ENCODE results near the gene LASP1NB.

The LASP1NB gene

GRCh38 chr17:38959508-38959907 lies 34.1 kb downstream of the LASP1NB start:
- no peak overlapping the region for H3K4me3 Mint-ChIP-seq
- H3K4me1 Mint-ChIP-seq (ENCODE audit: low read depth), result peaks cover 35% of the 10 kb centered on the region
- H3K27me3 Mint-ChIP-seq (ENCODE audit: insufficient read depth), result peaks cover 2% of the 10 kb centered on the region; the same call in 1 of the 2 replicates
- H3K27ac Mint-ChIP-seq, result no peak overlapping the region
- DNase-seq, result no peak
- TF ChIP-seq CTCF (IDR thresholded peaks at IDR 0.05), result no peak
- H3K9me3 Mint-ChIP-seq, result no peaks in the 10 kb centered on the region
- H3K36me3 Mint-ChIP-seq (ENCODE audit: low read depth), result no peaks in the 10 kb centered on the region

GRCh38 chr17:38960402-38960801 lies 35.0 kb downstream of the LASP1NB start:
- Mint-ChIP-seq H3K36me3 (ENCODE audit: low read depth) (no peaks in the 10 kb centered on the region), H3K4me3 (no peak overlapping the region), H3K4me1 (ENCODE audit: low read depth) (peaks cover 35% of the 10 kb centered on the region), H3K27me3 (ENCODE audit: insufficient read depth) (peaks cover 2% of the 10 kb centered on the region; the same call in 1 of the 2 replicates), H3K9me3 (no peaks in the 10 kb centered on the region), H3K27ac (no peak overlapping the region)
- no peak for DNase-seq
- TF ChIP-seq CTCF (IDR thresholded peaks at IDR 0.05), result no peak

- no peak overlapping the region for H3K4me3 Mint-ChIP-seq
- H3K4me1 Mint-ChIP-seq (ENCODE audit: low read depth), result peaks cover 35% of the 10 kb centered on the region
- no peaks in the 10 kb centered on the region for H3K36me3 Mint-ChIP-seq (ENCODE audit: low read depth)
- peaks cover 2% of the 10 kb centered on the region; the same call in 1 of the 2 replicates for H3K27me3 Mint-ChIP-seq (ENCODE audit: insufficient read depth)
- H3K27ac Mint-ChIP-seq, result no peak overlapping the region
- H3K9me3 Mint-ChIP-seq, result no peaks in the 10 kb centered on the region
- DNase-seq, result no peak
- no peak for TF ChIP-seq CTCF (IDR thresholded peaks at IDR 0.05)
Measured at GRCh38 chr17:38961413-38961812, 36.0 kb downstream of the LASP1NB start.

GRCh38 chr17:38967290-38967738 lies 41.9 kb downstream of the LASP1NB start, which contains the start of gene FBXO47:
FBXO47 (minus strand) TSS chr17:38967403; CDS start chr17:38963025, 4,378 bp downstream.
- Mint-ChIP-seq H3K27me3 (ENCODE audit: insufficient read depth) (peaks cover 2% of the 10 kb centered on the region; the same call in 1 of the 2 replicates), H3K9me3 (no peaks in the 10 kb centered on the region), H3K27ac (no peak within 1 kb of the TSS), H3K4me1 (ENCODE audit: low read depth) (no peaks in the 10 kb centered on the region), H3K4me3 (no peak within 1 kb of the TSS), H3K36me3 (ENCODE audit: low read depth) (no peaks in the 10 kb centered on the region)
- TF ChIP-seq CTCF (IDR thresholded peaks at IDR 0.05), result no peak
- no peak for DNase-seq

- no peak for TF ChIP-seq CTCF (IDR thresholded peaks at IDR 0.05)
- Mint-ChIP-seq H3K36me3 (ENCODE audit: low read depth) (no peaks in the 10 kb centered on the region), H3K27me3 (ENCODE audit: insufficient read depth) (no peaks in the 10 kb centered on the region; the same call in 1 of the 2 replicates), H3K27ac (no peak overlapping the region), H3K4me1 (ENCODE audit: low read depth) (no peaks in the 10 kb centered on the region), H3K9me3 (no peaks in the 10 kb centered on the region), H3K4me3 (no peak overlapping the region)
- DNase-seq, result no peak
Measured at GRCh38 chr17:38969281-38969680, 43.9 kb downstream of the LASP1NB start.

GRCh38 chr17:38970128-38970527 lies 44.7 kb downstream of the LASP1NB start:
- Mint-ChIP-seq H3K36me3 (ENCODE audit: low read depth) (no peaks in the 10 kb centered on the region), H3K4me1 (ENCODE audit: low read depth) (no peaks in the 10 kb centered on the region), H3K9me3 (no peaks in the 10 kb centered on the region), H3K27me3 (ENCODE audit: insufficient read depth) (no peaks in the 10 kb centered on the region; the same call in 1 of the 2 replicates), H3K27ac (no peak overlapping the region), H3K4me3 (no peak overlapping the region)
- TF ChIP-seq CTCF (IDR thresholded peaks at IDR 0.05), result no peak
- DNase-seq, result no peak
